ENCODE measurements around the gene NOBOX.
"Not testable (repeated sequence)": the region's sequence is repeated elsewhere in the genome, so short reads cannot be mapped to it uniquely, and the experiment has no call there.

NOBOX gene

GRCh38 chr7:144403649-144404061 lies at the start of gene NOBOX:
TSS of gene NOBOX (minus strand) at chr7:144403693.
- DNase-seq (ENCODE audit: low read depth in 2 of 2): no peak

DNA sequence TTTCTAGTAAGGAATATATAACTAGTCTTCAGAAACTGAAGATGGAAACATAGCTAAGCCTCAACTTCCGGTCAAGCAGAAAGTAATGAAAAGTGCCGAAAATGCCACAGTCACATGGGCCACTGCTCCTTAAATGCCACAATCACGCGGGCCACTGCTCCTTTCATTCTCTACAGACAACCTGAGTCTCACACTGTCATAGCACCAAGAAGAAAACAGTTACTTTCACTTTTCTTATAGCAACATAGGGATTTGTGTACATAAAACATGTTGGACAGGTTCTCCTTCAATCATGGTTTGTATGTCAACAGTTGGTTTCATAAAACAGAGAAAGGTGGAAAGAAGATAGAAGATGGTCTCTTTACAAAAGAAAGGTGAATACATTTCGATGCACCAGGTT lies 48.6 kb upstream of the NOBOX start:
- no peak for DNase-seq (ENCODE audit: low read depth in 2 of 2)

DNA sequence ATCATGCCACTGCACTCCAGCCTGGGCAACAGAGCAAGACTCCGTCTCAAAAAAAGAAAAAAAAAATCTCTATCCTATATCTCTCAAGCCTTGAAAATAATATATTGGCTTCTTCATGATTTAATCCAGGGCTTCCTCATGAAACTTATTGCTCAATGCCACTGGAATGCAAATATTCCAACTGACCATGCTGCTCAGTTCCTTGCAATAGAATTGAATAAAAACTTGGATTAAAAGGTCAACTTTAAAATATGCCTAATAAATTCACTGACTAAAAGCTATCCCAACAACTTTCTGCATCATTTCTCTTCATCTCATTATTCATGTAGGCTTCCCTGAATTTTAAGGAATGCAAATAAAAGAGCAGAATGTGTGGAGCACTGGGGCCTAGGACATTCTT lies 42.1 kb upstream of the NOBOX start:
- DNase-seq (ENCODE audit: low read depth in 2 of 2): no peak

DNA sequence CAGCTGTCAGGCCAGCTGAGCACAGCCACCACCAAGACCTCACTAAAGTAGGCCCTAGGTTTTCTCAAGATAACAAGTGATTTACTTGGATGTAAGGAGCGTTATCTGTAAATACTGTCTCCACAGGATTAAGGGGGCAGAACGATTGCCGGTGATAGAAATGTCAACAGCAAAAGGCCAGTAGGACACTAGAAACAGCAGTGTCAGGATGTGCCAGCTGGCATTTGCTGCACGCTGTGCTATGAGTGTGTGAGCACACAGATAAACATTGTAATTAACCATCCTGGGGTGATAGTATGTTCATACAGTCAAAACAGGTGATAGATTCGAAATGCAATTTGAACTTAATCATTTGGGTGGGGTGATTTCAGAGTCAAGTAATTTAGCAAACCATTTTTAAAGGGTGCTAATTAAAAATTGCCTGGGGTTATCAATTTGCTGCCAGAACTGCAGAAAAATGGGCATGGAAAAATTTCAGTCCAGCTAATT lies 36.3 kb upstream of the NOBOX start:
- DNase-seq (ENCODE audit: low read depth in 2 of 2): no peak

DNA sequence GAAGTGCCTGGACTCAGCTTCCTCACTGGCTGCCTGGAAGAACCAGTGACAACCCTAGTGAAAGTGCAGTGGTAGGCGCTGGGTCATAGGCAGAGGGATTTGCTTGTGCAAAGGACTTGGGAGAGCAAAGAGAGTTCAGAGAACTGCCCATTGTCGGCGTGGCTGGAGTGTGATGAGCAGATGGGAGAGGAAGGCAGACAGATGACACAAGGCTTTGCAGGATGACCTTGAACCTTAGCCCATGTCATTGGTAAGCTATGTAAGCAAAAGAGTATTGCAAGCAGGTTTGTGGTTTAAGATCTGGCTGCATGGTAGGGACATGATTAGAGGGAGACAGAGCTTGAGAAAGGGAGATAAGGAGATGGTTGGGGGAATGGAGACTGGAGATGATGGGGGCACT lies 35.3 kb upstream of the NOBOX start:
- DNase-seq (ENCODE audit: low read depth in 2 of 2): no peak

GRCh38 chr7:144437370-144438191 lies 34.1 kb upstream of the NOBOX start:
- DNase-seq (ENCODE audit: low read depth in 2 of 2): no peak

GRCh38 chr7:144436500-144436899 lies 33.0 kb upstream of the NOBOX start:
- DNase-seq (ENCODE audit: low read depth in 2 of 2): no peak

DNA sequence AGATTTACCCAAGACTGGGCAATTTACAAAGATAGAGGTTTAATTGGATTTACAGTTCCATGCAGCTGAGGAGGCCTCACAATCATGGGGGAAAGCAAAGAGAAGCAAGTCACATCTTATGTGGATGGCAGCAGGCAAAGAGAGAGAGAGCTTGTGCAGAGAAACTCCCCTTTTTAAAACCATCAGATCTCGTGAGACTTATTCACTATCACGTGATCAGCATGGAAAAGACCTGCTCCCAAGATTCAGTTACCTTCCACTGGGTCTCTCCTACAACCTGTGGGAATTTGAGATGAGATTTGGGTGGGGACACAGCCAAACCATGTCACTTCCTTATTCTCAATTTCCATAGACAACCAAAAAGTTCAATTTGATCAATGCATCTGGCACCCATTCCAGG lies 24.9 kb upstream of the NOBOX start:
- no peak for DNase-seq (ENCODE audit: low read depth in 2 of 2)

GRCh38 chr7:144427539-144427938 lies 24.0 kb upstream of the NOBOX start:
- DNase-seq (ENCODE audit: low read depth in 2 of 2): not testable (repeated sequence)

- not testable (repeated sequence) for DNase-seq (ENCODE audit: low read depth in 2 of 2)
Measured at GRCh38 chr7:144418931-144419330, 15.4 kb upstream of the NOBOX start.

DNA sequence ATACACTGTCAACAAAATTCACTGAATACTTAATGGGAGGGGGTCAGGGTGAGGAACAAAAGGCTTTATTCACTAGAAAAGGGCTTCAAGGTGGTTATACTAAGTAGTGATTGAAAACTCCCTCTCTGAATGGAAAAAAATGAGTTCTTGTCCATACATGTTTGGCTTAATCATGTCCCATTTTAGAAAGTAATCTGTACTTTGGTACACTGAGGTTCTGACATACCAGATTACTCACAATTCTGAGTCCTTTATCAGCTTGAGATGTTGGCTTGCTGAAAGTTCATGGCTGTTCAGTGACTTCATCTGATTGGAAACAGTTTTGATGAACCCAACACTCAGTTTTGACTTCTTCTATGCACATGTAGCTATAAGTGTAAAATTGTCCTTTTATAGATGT lies 12.8 kb upstream of the NOBOX start:
- DNase-seq (ENCODE audit: low read depth in 2 of 2): no peak

- DNase-seq (ENCODE audit: low read depth in 2 of 2): no peak
Measured at GRCh38 chr7:144415858-144416257, 12.4 kb upstream of the NOBOX start.

DNA sequence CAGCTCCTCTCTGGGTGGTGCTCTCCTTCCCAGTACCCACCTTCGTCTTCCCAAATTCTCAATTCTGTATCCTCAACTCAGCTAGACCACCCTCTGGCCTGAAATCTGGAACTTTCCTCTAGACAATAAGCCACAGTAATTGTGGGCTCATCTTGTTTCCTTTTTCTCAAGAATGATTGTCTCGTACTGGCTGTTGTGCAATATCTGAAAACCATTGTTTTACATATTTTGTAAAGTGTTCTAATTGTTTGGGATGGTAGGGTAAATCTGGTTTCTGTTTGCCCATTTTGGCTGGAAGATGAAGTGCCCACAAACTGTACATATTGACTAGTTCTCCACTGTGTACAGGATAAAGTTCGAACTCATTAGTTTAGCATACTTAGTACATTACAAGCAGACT lies 11.3 kb upstream of the NOBOX start:
- DNase-seq (ENCODE audit: low read depth in 2 of 2): no peak

- DNase-seq (ENCODE audit: low read depth in 2 of 2): no peak
Measured at GRCh38 chr7:144410441-144410840, 6.9 kb upstream of the NOBOX start.

DNA sequence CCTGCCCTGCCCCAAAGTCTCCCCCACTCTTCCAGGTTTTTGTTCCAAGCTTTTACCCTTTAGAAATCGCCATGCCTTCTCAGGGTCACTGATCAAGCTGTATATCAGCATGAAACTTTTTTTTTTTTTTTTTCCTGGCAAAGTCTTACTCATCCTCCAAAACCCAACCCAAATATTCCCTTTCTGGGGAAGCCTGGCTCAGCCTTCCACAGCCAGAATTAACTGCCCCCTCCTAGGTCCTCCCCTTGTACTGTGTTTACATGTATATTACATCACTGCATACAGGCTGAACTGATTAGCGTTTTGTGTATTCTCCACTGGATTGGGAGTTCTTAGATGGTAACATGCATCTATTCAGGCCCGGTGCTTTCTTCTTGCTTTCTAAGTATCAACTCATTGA lies 4.6 kb upstream of the NOBOX start:
- DNase-seq (ENCODE audit: low read depth in 2 of 2): no peak

DNA sequence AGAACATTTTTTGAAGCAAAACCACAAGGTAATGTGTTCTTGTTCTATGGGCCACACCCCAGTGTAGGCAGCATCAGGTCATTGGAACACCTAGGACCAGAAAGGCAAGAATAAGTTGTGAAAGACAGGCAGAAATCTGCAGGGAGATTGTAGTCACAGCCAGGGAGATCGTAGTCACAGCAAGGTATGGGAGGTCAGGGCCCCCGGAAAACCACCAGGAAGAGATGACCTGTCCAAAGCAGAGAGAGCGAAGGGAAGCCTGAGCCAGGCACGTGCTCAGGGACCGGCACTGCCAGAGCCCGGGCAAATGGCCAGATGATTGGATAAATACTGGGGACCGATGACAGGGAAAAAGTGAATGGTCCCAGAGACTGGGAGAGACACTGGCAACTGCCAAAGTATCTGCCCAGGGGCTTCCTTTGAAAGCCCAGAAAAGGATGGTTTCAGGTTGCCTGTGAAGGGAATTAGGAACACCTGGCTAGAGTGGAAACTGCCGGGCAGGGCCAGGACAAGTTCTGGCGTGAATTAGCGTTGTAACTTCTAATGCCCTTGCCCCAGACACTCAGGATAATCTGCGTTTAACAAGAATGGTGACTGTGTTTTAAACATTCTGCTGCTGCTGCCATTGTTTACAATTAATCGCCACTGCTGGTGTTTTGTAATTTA lies 3.9 kb upstream of the NOBOX start:
- no peak for DNase-seq (ENCODE audit: low read depth in 2 of 2)

- DNase-seq (ENCODE audit: low read depth in 2 of 2): no peak
Measured at GRCh38 chr7:144404946-144405345, 1.5 kb upstream of the NOBOX start.

DNA sequence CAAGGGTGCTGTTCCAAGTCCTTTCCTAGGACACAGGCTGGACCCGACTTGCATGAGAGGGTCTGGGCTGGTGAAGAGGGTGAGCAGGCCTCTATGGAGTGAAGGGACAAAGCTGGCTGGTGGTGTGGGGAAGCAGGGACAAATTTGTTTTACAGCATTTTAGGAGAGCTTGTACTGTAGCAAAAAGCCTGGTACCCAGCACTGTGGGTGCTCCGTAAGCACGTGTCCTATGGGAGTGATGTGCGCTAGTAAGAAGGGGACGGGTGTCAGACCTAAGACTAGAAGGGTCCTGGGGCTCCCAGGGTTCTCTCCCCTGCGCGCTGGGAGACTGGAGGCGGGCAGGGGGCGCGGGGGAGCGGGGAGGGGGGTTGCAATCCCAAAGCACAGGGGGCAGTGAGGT lies 391 bp downstream of the NOBOX start:
- no peak for DNase-seq (ENCODE audit: low read depth in 2 of 2)

DNA sequence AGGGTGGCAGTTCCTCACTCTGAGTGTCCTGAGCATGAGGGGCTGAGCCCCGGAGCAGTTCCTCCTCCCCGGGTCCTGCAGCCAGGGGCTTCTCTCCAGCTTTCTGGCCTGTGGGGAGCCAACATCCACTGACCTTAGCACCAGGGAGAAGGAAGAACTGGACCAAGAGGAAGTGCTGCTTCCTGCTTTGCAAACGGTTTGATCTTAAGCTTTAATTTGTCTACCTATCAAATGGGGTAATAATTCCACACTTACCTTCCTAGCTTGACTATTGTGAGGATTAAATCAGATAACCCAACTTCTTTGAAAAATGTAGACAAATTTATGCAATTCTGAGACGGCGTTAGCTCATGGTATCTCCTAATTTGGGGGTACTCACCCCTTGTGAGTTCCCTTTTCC lies 2.0 kb downstream of the NOBOX start:
- no peak for DNase-seq (ENCODE audit: low read depth in 2 of 2)

DNA sequence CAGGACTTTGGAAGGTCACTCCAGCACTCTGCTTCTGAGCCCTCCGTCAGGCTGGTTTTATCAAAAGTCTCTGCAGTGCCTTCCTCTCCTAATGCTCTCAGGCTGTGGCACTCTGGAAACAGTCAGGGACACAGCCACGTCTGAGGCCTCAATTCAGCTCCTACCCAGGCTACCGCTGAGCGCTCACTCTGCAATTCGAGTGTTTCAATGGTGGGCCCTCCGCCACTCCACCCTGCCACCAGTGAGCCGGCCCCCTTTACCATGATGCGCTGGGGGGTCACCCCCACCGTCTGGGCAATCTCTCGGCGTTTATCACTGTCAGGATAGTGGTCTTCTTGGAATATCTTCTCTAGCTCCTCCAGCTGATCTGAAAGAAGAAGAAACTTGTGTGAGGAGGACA lies 3.5 kb downstream of the NOBOX start:
- DNase-seq (ENCODE audit: low read depth in 2 of 2): no peak

DNA sequence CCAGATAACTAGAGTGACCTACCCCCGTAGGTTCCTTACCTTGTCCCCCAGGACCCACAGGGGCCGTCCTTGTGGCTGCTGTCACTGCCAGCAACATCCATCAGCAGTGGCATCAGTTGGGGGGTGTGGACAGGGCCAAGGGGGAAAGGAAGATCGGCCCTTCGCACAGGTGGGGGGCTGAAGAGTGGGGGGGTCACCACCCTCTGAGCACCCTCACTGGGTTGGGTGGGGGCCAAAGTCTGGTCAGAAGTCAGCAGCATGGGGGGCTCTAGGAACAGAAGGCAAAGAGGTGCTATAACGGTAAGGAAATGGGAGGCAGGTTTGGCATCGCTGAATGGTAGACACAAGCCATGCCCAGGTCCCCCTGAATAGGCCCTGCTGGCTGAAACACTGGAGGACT lies 4.6 kb downstream of the NOBOX start:
- DNase-seq (ENCODE audit: low read depth in 2 of 2): no peak

DNA sequence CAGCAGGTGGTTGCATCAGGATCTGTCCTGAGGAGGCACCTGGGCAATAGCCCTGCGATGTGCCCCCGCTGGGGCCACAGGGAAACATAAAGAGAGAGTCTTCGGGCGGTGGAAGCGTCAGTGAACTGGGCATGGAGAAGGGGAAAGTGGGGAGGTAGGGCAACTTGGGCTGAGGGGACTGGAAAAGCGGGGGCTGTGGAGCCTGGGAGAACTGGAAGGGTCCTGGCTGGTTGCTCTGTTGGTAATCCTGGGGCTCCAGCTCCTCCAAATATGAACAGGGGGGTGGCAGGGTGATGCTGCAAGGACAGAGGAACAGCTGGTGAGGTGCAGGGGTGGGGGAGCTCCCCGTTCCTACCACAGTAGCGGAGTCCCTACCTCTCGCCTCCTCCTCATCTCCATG lies 5.2 kb downstream of the NOBOX start:
- DNase-seq (ENCODE audit: low read depth in 2 of 2): no peak

GRCh38 chr7:144397086-144397485 lies 6.4 kb downstream of the NOBOX start:
- no peak for DNase-seq (ENCODE audit: low read depth in 2 of 2)

All from activated CD8-positive, alpha-beta memory T cell treated with anti-CD3 and anti-CD28 coated beads for 4 hours (primary cell).